ENCODE data around the gene SLC25A42. TPM values are rescaled to one million over a fixed set of nuclear protein-coding genes. Genes with fewer than 3 reads are reported as not detected.

SLC25A42 gene
- total and polyA plus RNA-seq, 2 donors (not counting 3 experiments of a cell fraction or from before 2014, with no cell fraction given) = 6.2 to 6.3 TPM

- ChIA-PET POLR2A (no interaction called here), CTCF (no interaction called here)
- Histone ChIP-seq H3K27ac (ENCODE audit: insufficient read depth, low read depth, low read length) (no peak overlapping the region), H3K4me2 (ENCODE audit: insufficient read depth, low read length) (no peak overlapping the region), H3K9me3 (replicated peaks; ENCODE audit: control insufficient read depth, insufficient read depth, low read length) (no peaks in the 10 kb centered on the region), H3K79me2 (ENCODE audit: control insufficient read depth, insufficient read depth, low read length) (peaks cover 48% of the 10 kb centered on the region), H3K9me1 (replicated peaks; ENCODE audit: control insufficient read depth, extremely low read depth, insufficient read depth, low read length) (no peaks in the 10 kb centered on the region), H2AFZ (ENCODE audit: low read depth, low read length) (no peak overlapping the region), H3K9ac (replicated peaks; ENCODE audit: extremely low read depth, insufficient read depth, low read length) (no peak overlapping the region), H3K36me3 (ENCODE audit: control insufficient read depth in 2 of 2, extremely low read depth in 1 of 2, insufficient read depth in 2 of 2, low read length in 2 of 2) (peaks cover 26 to 38% of the 10 kb centered on the region in 2 experiments), H3K4me1 (ENCODE audit: control insufficient read depth, extremely low read depth, insufficient read depth, low read length) (no peaks in the 10 kb centered on the region), H4K20me1 (replicated peaks; ENCODE audit: control insufficient read depth, extremely low read depth, insufficient read depth, low read length) (no peaks in the 10 kb centered on the region), H3K27me3 (ENCODE audit: control insufficient read depth in 2 of 2, insufficient read depth in 2 of 2, low read length in 2 of 2) (no peaks in the 10 kb centered on the region), H3K4me3 (replicated peaks in 1 of 3; ENCODE audit: insufficient read depth in 1 of 3, low read depth in 1 of 3, low read length in 3 of 3) (no peak overlapping the region)
- FAIRE-seq (no peak), DNase-seq (ENCODE audit: low read depth, low spot score) (no peak)
- intact Hi-C loops (cut with micrococcal nuclease) (no loop called here), dilution Hi-C loops (cut with MboI; ENCODE audit: extremely low pct_ligation_motif_present, low sequenced_read_pairs) (no loop called here)
- TF ChIP-seq POLR2A (IDR thresholded peaks at IDR 0.05; ENCODE audit: low read depth, low read length) (no peak), MAX (IDR thresholded peaks at IDR 0.05; ENCODE audit: insufficient read depth, insufficient read length) (no peak), MYC (IDR thresholded peaks at IDR 0.05; ENCODE audit: low read depth, low read length) (no peak), GATA2 (IDR thresholded peaks at IDR 0.05; ENCODE audit: insufficient read depth, insufficient read length, low read depth, low read length) (no peak), JUN (IDR thresholded peaks at IDR 0.05; ENCODE audit: borderline replicate concordance, insufficient read depth, insufficient read length, low read depth) (no peak), POLR2AphosphoS5 (IDR thresholded peaks at IDR 0.05; ENCODE audit: insufficient read depth, low read depth, low read length) (no peak), FOS (IDR thresholded peaks at IDR 0.05; ENCODE audit: borderline replicate concordance, insufficient read depth, low read length) (no peak), EZH2 (IDR thresholded peaks at IDR 0.05; ENCODE audit: borderline replicate concordance, low read depth, low read length, severe bottlenecking) (no peak), CTCF (IDR thresholded peaks at IDR 0.05; ENCODE audit: extremely low read depth in 1 of 2, insufficient read depth in 1 of 2, low read depth in 1 of 2, low read length in 2 of 2) (no peak)
- BruUV-seq (replicated peaks) = no TSS peak
Measured at GRCh38 chr19:19025861-19026260, 37.9 kb upstream of the SLC25A42 start.
